ENCODE measurements around the gene BBC3.
A peak's percentile ranks its signal among the peaks of the same experiment; 100 is the strongest.
"Not testable (repeated sequence)": the region's sequence is repeated elsewhere in the genome, so short reads cannot be mapped to it uniquely, and the experiment has no call there.

The BBC3 gene

GRCh38 chr19:47230921-47231214 lies at the start of gene BBC3:
Gene BBC3 (minus strand): TSS chr19:47231199. CDS start chr19:47228431, 2,768 bp downstream.
- Histone ChIP-seq H3K9me3 (ENCODE audit: control insufficient read depth, insufficient read depth, low read length) (no peaks in the 10 kb centered on the region), H3K9ac (ENCODE audit: low read depth, low read length) (peak within 1 kb of the TSS; percentile 64), H3K27ac (ENCODE audit: low read depth, low read length) (peak within 1 kb of the TSS; percentile 85), H3K4me3 (ENCODE audit: low read depth, low read length) (peak within 1 kb of the TSS; percentile 91), H3K4me1 (ENCODE audit: control insufficient read depth, insufficient read depth, low read length) (peaks cover 19% of the 10 kb centered on the region), H3K27me3 (ENCODE audit: control insufficient read depth, insufficient read depth, low read length) (peaks cover 10% of the 10 kb centered on the region; the same call in 1 of the 2 replicates), H3K36me3 (ENCODE audit: control insufficient read depth, insufficient read depth, low read length) (no peaks in the 10 kb centered on the region)

- Histone ChIP-seq H3K27me3 (ENCODE audit: control insufficient read depth, insufficient read depth, low read length) (peaks cover 9% of the 10 kb centered on the region), H3K4me3 (ENCODE audit: low read depth, low read length) (no peak overlapping the region)
Observed at GRCh38 chr19:47280183-47280797, 49.3 kb upstream of the BBC3 start.

GRCh38 chr19:47276513-47276912 lies 45.5 kb upstream of the BBC3 start:
- H3K9me3 ChIP-seq (ENCODE audit: control insufficient read depth, insufficient read depth, low read length); H3K9ac ChIP-seq (ENCODE audit: low read depth, low read length); H3K27ac ChIP-seq (ENCODE audit: low read depth, low read length); H3K4me3 ChIP-seq (ENCODE audit: low read depth, low read length); H3K36me3 ChIP-seq (ENCODE audit: control insufficient read depth, insufficient read depth, low read length); H3K4me1 ChIP-seq (ENCODE audit: control insufficient read depth, insufficient read depth, low read length): not testable (repeated sequence)
- H3K27me3 ChIP-seq (ENCODE audit: control insufficient read depth, insufficient read depth, low read length), result peaks cover 14% of the 10 kb centered on the region

More at GRCh38 chr19:47280183-47280797, 49.3 kb upstream of the BBC3 start:
- no peaks in the 10 kb centered on the region for H3K4me1 ChIP-seq (ENCODE audit: control insufficient read depth, insufficient read depth, low read length)
- no peaks in the 10 kb centered on the region for H3K9me3 ChIP-seq (ENCODE audit: control insufficient read depth, insufficient read depth, low read length)
- H3K9ac ChIP-seq (ENCODE audit: low read depth, low read length), result no peak overlapping the region
- no peaks in the 10 kb centered on the region for H3K36me3 ChIP-seq (ENCODE audit: control insufficient read depth, insufficient read depth, low read length)
- H3K27ac ChIP-seq (ENCODE audit: low read depth, low read length), result no peak overlapping the region

- Histone ChIP-seq H3K27ac (ENCODE audit: low read depth, low read length) (no peak overlapping the region), H3K36me3 (ENCODE audit: control insufficient read depth, insufficient read depth, low read length) (peaks cover 6% of the 10 kb centered on the region; the same call in 1 of the 2 replicates), H3K9ac (ENCODE audit: low read depth, low read length) (no peak overlapping the region)
Observed at GRCh38 chr19:47275791-47276461, 44.9 kb upstream of the BBC3 start.

GRCh38 chr19:47274891-47275761 lies 44.1 kb upstream of the BBC3 start:
- Histone ChIP-seq H3K4me1 (ENCODE audit: control insufficient read depth, insufficient read depth, low read length) (peaks cover 5% of the 10 kb centered on the region; the same call in 1 of the 2 replicates), H3K4me3 (ENCODE audit: low read depth, low read length) (peak overlapping the region; percentile 78), H3K9ac (ENCODE audit: low read depth, low read length) (0 out of 2 replicates have a peak overlapping the region, but pooled peaks have one; percentile 35), H3K27ac (ENCODE audit: low read depth, low read length) (peak overlapping the region; percentile 35), H3K36me3 (ENCODE audit: control insufficient read depth, insufficient read depth, low read length) (peaks cover 14% of the 10 kb centered on the region), H3K27me3 (ENCODE audit: control insufficient read depth, insufficient read depth, low read length) (peaks cover 14% of the 10 kb centered on the region), H3K9me3 (ENCODE audit: control insufficient read depth, insufficient read depth, low read length) (no peaks in the 10 kb centered on the region)

More at GRCh38 chr19:47275791-47276461, 44.9 kb upstream of the BBC3 start:
- peaks cover 5% of the 10 kb centered on the region; the same call in 1 of the 2 replicates for H3K4me1 ChIP-seq (ENCODE audit: control insufficient read depth, insufficient read depth, low read length)
- peaks cover 14% of the 10 kb centered on the region for H3K27me3 ChIP-seq (ENCODE audit: control insufficient read depth, insufficient read depth, low read length)
- no peak overlapping the region for H3K4me3 ChIP-seq (ENCODE audit: low read depth, low read length)
- H3K9me3 ChIP-seq (ENCODE audit: control insufficient read depth, insufficient read depth, low read length), result no peaks in the 10 kb centered on the region

- Histone ChIP-seq H3K4me1 (ENCODE audit: control insufficient read depth, insufficient read depth, low read length) (peaks cover 5% of the 10 kb centered on the region; the same call in 1 of the 2 replicates), H3K27me3 (ENCODE audit: control insufficient read depth, insufficient read depth, low read length) (peaks cover 14% of the 10 kb centered on the region), H3K9me3 (ENCODE audit: control insufficient read depth, insufficient read depth, low read length) (no peaks in the 10 kb centered on the region), H3K36me3 (ENCODE audit: control insufficient read depth, insufficient read depth, low read length) (peaks cover 20% of the 10 kb centered on the region), H3K27ac (ENCODE audit: low read depth, low read length) (peak within 1 kb of the TSS; percentile 100), H3K9ac (ENCODE audit: low read depth, low read length) (peak within 1 kb of the TSS; percentile 89), H3K4me3 (ENCODE audit: low read depth, low read length) (peak within 1 kb of the TSS; percentile 87)
Observed at GRCh38 chr19:47274071-47274890, 43.3 kb upstream of the BBC3 start, which contains the start of gene INAFM1. Gene INAFM1 (plus strand): TSS chr19:47274885. CDS start chr19:47274920, 35 bp downstream.

- no peaks in the 10 kb centered on the region for H3K9me3 ChIP-seq (ENCODE audit: control insufficient read depth, insufficient read depth, low read length)
- H3K4me1 ChIP-seq (ENCODE audit: control insufficient read depth, insufficient read depth, low read length), result peaks cover 5% of the 10 kb centered on the region; the same call in 1 of the 2 replicates
- peak overlapping the region; percentile 89 for H3K9ac ChIP-seq (ENCODE audit: low read depth, low read length)
- peaks cover 14% of the 10 kb centered on the region for H3K27me3 ChIP-seq (ENCODE audit: control insufficient read depth, insufficient read depth, low read length)
- peaks cover 25% of the 10 kb centered on the region for H3K36me3 ChIP-seq (ENCODE audit: control insufficient read depth, insufficient read depth, low read length)
- H3K27ac ChIP-seq (ENCODE audit: low read depth, low read length), result peak overlapping the region; percentile 100
- H3K4me3 ChIP-seq (ENCODE audit: low read depth, low read length), result peak overlapping the region; percentile 82
Observed at GRCh38 chr19:47273313-47274070, 42.5 kb upstream of the BBC3 start.

- Histone ChIP-seq H3K4me1 (ENCODE audit: control insufficient read depth, insufficient read depth, low read length) (peaks cover 5% of the 10 kb centered on the region; the same call in 1 of the 2 replicates), H3K9me3 (ENCODE audit: control insufficient read depth, insufficient read depth, low read length) (no peaks in the 10 kb centered on the region), H3K9ac (ENCODE audit: low read depth, low read length) (peak overlapping the region; percentile 89; the same call in 1 of the 2 replicates), H3K27me3 (ENCODE audit: control insufficient read depth, insufficient read depth, low read length) (peaks cover 14% of the 10 kb centered on the region), H3K36me3 (ENCODE audit: control insufficient read depth, insufficient read depth, low read length) (peaks cover 29% of the 10 kb centered on the region), H3K4me3 (ENCODE audit: low read depth, low read length) (peak overlapping the region; percentile 82), H3K27ac (ENCODE audit: low read depth, low read length) (peak overlapping the region; percentile 100)
Observed at GRCh38 chr19:47272448-47273312, 41.7 kb upstream of the BBC3 start.

GRCh38 chr19:47271949-47272348 lies 41.0 kb upstream of the BBC3 start:
- Histone ChIP-seq H3K27me3 (ENCODE audit: control insufficient read depth, insufficient read depth, low read length) (peaks cover 14% of the 10 kb centered on the region), H3K9ac (ENCODE audit: low read depth, low read length) (no peak overlapping the region), H3K27ac (ENCODE audit: low read depth, low read length) (no peak overlapping the region), H3K4me3 (ENCODE audit: low read depth, low read length) (no peak overlapping the region), H3K36me3 (ENCODE audit: control insufficient read depth, insufficient read depth, low read length) (peaks cover 35% of the 10 kb centered on the region), H3K9me3 (ENCODE audit: control insufficient read depth, insufficient read depth, low read length) (no peaks in the 10 kb centered on the region), H3K4me1 (ENCODE audit: control insufficient read depth, insufficient read depth, low read length) (peaks cover 5% of the 10 kb centered on the region; the same call in 1 of the 2 replicates)

Measured in HUES48 (cell line).